Measurements from ENCODE around the gene TUBB2B.

GRCh38 chr6:3210024-3210610 is 17.3 kb downstream of the TUBB2B start:
- TF ChIP-seq, protein P1, sequence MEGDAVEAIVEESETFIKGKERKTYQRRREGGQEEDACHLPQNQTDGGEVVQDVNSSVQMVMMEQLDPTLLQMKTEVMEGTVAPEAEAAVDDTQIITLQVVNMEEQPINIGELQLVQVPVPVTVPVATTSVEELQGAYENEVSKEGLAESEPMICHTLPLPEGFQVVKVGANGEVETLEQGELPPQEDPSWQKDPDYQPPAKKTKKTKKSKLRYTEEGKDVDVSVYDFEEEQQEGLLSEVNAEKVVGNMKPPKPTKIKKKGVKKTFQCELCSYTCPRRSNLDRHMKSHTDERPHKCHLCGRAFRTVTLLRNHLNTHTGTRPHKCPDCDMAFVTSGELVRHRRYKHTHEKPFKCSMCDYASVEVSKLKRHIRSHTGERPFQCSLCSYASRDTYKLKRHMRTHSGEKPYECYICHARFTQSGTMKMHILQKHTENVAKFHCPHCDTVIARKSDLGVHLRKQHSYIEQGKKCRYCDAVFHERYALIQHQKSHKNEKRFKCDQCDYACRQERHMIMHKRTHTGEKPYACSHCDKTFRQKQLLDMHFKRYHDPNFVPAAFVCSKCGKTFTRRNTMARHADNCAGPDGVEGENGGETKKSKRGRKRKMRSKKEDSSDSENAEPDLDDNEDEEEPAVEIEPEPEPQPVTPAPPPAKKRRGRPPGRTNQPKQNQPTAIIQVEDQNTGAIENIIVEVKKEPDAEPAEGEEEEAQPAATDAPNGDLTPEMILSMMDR (conservative IDR thresholded peaks at IDR 0.05; ENCODE audit: low read depth, low read length) = no peak
- no peak for TF ChIP-seq EZH2 (IDR thresholded peaks at IDR 0.05; ENCODE audit: borderline replicate concordance, low read depth, low read length, poor library complexity, severe bottlenecking)

Data from A673 (cell line).